Activated CD4-positive, alpha-beta T cell treated with anti-CD3 and anti-CD28 coated beads, Interleukin-2, amount 50 U/mL, for 48 hours (primary cell): ENCODE results near the gene PNPLA4.
A peak's percentile ranks its signal among the peaks of the same experiment; 100 is the strongest.

Experiments used
- DNase-seq, 2 experiments: peaks; one replicate each; pipeline ENCODE4 v3.0.0-alpha.2; 2020

The PNPLA4 gene

DNA sequence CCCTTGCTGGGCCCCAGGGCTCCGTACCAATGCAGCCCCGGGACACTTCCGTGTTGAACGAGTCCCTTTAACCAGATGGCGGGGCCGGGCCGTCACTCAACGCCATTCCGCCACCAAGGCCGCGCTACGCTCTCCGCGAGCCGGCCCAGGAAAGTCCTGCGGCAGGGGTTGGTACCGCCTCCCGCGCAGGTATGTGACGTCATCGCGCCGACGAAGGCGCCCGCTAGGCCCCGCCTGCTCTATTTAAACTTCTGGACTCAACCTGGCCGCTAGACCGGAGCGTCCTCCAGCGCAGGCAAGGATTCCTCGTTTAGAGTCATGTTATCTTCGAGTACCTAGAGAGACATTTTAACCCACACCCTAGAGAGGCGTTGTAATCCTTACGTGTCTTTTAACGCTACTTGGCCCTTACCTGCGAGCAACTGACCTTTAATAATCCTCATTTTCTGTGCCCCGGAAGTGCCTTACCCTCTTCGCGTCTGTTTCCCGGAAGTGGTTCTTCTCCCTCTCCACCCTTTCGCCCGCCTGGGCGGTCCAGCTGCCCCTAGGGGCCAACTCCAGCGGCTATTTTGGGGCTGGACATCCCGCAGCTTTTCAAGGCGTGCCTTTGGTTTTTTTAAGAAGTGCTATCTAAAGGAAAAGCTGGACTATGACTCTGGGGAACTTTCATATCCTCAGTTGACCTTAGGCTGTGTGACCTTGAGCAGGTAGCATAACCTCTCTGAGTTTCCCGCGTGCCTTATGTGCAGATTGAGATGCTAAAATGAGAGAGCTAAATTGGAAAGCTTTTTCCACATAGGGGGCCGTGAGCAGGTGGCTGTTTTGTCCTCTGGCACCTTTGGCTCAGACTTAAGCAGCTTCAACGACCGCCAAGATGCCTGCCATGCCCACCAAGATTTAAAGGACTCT is at the start of gene PNPLA4:
TSS of gene PNPLA4 (minus strand) at position 155 of the 909 bp plus-strand sequence. CDS start 1,294 bp downstream, outside the sequence.
- DNase-seq = peak; percentile 74 to 81

DNA sequence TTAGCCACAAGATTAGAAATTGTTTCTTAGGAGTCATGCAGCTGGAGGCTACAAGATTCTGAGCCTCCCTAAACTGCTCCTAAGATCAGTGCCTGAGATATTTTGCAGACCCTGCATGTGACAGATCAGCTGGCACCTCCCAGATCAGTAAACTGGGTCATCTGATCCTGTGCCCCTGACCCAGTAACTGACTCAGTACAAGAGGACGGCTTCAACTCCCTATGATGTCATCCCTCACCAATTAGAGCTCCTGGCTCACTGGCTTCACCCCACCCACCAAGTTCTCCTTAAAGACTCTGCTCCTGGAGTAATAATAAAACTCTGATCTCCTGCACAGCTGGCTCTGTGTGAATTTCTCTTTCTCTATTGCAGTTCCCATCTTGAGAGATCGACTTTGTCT is 45.4 kb upstream of the PNPLA4 start:
- DNase-seq = no peak

GRCh38 chrX:7970428-7970827 is 43.2 kb upstream of the PNPLA4 start:
- DNase-seq = no peak

DNA sequence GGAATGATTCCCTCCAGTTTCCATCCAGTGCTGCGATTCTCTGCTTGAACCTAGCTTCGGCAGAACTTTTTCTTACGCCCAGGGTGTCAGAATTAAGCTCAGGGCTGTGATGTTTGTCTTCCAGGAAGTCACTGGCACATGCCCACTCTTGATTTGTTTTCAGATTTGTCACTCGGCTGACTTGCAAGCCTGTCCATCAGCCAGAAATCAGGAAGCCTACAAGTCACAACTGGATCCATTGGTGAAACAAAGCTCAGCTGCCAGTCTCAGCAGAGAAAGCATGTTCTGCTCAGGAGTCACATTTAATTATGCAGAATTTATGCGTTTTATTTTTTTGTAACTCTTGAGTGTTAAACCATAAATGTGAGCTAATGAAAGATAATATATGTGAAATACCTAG is 38.2 kb upstream of the PNPLA4 start:
- DNase-seq = no peak

GRCh38 chrX:7960246-7960645 is 33.0 kb upstream of the PNPLA4 start:
- DNase-seq = no peak

DNA sequence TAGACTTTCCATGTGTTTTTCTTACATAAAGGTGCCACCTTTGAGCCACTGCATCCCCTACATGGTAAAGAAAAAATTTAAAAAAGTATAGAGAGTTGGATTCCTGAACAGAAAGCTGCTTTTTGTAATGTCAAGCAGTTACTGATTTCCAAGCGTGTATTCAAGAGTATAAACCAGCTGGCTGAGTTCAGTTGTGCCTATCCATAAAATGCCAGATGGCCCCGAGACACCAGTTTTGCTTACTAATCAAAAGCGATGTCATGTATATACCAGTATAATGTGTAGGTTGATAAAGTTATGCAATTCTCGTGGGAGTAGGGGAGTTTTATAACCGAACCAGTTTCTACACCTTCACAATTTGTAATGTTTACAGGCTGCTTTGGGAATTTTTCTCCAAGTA is 26.2 kb upstream of the PNPLA4 start:
- DNase-seq = no peak

- no peak for DNase-seq
Observed at GRCh38 chrX:7950865-7951264, 23.7 kb upstream of the PNPLA4 start.

DNA sequence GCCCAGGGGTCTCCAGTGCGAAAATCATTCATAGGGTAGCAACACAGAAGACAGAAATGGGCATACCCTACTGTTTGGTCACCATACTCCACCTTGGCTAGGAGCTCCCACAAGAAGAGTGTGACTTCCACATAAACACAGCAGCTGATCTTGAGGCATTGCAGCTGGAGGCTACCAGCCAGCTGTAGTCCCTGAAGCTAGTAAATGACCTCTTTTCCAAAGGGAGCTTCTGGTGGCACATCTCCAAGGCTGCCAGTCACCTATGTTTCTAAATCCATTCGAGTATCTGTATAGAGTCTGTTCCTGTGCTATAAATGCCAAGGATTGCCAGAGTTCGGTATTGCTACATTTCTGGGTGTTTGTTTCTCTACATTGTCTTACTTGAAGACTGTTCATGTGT is 21.3 kb upstream of the PNPLA4 start:
- DNase-seq = no peak

- no peak for DNase-seq
Observed at GRCh38 chrX:7946960-7947359, 19.7 kb upstream of the PNPLA4 start.

GRCh38 chrX:7943600-7944245 is 16.5 kb upstream of the PNPLA4 start:
- DNase-seq = no peak

GRCh38 chrX:7941390-7942042 is 14.3 kb upstream of the PNPLA4 start:
- no peak for DNase-seq

DNA sequence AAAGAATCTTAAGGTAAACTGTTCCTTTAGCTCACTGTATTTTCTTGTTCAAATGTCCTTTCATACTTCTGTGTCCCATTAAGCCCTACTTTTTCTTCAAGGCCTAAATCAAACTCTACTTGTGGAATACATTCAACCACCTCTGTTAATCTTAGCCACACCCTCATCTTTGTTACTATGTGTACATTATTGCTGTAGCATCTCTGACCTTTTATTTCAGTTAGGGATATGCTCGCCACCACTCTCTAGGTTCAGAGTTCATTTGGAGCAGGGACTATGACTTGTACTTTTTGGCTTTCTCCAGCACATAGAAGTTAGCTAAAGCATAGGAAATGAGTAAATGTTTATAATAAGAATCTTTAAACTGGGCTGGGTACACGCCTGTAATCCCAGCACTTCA is 6.8 kb upstream of the PNPLA4 start:
- no peak for DNase-seq

GRCh38 chrX:7926914-7927258 is 327 bp downstream of the PNPLA4 start:
- DNase-seq = no peak

- no peak for DNase-seq
Observed at GRCh38 chrX:7926501-7926900, 712 bp downstream of the PNPLA4 start.

DNA sequence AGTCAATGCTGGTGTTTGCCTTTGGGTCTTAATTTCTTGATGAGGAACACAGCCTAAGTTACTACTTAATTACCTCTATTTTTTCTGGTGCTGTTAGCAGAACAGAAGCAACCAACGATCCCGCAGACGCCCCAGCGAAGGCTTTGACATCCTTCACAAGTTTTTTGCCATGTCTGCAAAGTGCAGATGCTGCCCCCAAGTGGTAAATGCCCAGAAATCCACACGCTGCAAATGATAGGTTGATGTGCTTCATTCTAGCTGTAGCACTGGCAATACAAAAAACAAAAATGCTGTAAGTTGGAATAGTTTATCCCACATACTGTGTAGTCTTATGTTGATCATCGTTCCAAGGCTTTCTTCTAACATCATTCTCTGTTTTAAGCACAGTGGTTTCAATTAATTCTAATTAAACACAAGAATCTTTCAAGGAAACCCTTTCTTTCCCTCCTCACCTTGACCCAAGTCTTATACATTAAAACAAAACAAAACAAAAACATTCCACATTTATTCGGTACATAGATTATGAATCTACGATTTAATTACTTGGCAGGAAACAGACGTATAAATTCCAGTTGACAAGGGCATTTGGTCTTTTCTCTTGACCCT is 1.2 kb downstream of the PNPLA4 start:
- peak; percentile 45 to 57 for DNase-seq

GRCh38 chrX:7921750-7922149 is 5.5 kb downstream of the PNPLA4 start:
- DNase-seq = no peak

DNA sequence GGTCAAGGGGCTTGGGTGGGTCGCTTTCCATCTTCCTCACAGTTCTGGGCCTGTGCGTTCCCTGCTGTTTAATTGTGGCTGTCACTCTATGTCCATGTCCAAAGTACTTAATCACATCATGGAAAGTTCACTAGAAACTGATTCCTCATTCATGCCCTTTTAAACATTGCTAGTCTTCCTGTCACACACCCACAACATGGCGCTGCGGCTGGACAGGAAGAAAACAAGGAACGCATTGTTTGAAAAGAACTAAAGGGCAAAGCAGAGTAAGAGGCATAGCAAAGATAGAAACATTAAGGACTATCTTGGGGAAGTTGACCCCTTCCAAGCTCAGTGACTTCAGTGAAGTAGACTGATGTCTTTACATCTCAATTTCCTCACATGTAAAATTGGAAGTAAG is 18.4 kb downstream of the PNPLA4 start:
- no peak for DNase-seq

DNA sequence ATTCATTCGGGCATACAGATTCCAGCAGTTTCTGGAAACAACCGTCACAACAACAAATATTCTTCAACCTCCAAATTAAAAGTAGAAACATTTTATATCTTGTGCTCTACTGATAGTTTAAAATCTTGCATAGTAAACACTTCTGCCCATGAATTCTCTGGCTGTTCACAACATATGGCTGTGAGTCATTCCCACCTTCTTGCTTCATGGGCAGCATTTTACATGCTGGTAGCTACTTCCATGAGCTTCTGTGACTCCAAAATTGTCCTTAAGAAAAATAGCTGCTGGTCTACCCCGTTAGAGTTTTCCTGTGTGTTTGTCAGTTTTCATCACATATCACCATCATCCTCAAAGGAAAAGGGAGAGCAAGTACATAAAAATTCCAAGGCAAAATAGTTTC is 22.7 kb downstream of the PNPLA4 start:
- DNase-seq = no peak

GRCh38 chrX:7891928-7892327 is 35.3 kb downstream of the PNPLA4 start:
- DNase-seq = no peak

- DNase-seq = no peak
Observed at GRCh38 chrX:7889680-7890079, 37.5 kb downstream of the PNPLA4 start.

DNA sequence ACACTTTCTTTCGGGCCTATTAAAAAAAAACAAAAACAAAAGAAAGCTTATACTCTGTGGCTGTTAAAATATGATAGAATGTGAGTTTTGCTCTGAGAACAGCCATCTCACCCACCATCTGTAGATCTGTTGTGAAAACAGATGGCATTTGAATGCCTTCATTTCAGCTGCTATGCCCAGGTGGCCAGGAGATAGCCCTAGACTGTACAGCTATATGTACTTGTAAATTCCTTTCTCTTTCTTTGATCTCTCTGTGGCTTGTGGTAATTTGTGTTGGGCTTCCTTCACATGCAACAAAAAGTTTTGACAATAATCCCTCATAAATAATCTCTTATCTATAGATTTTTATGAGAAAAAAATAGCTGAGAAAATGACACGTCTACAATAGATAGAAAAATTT is 38.1 kb downstream of the PNPLA4 start:
- DNase-seq = no peak

- no peak for DNase-seq
Observed at GRCh38 chrX:7876957-7877356, 50.3 kb downstream of the PNPLA4 start.

DNA sequence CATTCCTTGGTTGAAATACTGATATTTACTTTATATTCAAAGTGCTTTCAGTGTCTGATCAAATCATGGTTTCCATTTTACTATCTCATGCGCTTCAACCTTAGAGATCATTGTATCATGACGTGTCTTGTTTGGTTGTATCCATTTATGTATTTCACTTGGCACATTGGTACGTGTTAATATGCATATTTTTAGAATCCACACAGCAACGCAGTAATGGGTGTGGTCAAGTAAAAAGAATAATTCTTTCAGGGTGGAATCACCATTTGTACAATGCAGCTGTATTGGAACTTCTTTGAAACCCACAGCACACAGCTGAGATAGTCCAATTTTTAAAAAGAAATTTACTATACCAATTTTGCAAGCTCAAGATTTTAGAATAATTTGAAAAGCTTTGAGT is 55.2 kb downstream of the PNPLA4 start:
- DNase-seq = no peak

GRCh38 chrX:7852166-7852565 is 75.0 kb downstream of the PNPLA4 start:
- no peak for DNase-seq
